Panc1 (cell line): ENCODE data around the gene SLC9B1.

Source experiments
- CTCF ChIP-seq: fragments of 450-650 bp; IDR thresholded peaks from 2 replicates; pipeline ENCODE4 v1.5.1; 2017; ENCODE audit warnings: mild to moderate bottlenecking
- REST ChIP-seq, 2 experiments: IDR thresholded peaks; 2 replicates each; pipeline ENCODE4 v1.6.1; 2011 to 2012; ENCODE audit warnings: low read depth in 2 of 2, control low read depth in 1 of 2, low read length in 1 of 2, mild to moderate bottlenecking in 1 of 2, moderate library complexity in 1 of 2; ENCODE audit not compliant: insufficient read depth in 1 of 2

GRCh38 chr4:103032574-103032973 lies 13.1 kb upstream of the SLC9B1 start:
- TF ChIP-seq CTCF (peak; percentile 64), REST (IDR thresholded peaks at IDR 0.05; ENCODE audit: insufficient read depth in 1 of 2, low read depth in 2 of 2, low read length in 1 of 2) (no peak)
